GM23248 (cell line): ENCODE measurements around the gene FBXO46. TPM values are rescaled to one million over a fixed set of nuclear protein-coding genes. Genes with fewer than 3 reads are reported as not detected.

Experiments used
- DNase-seq: peaks from one replicate; pipeline ENCODE4 v3.0.0-alpha.2; 2015
- H2AFZ ChIP-seq: fragments of 200-600 bp; sonication (generic); 2 replicates; pipeline ENCODE4 v1.6.1; 2016; ENCODE audit warnings: antibody characterized with exemption
- H3F3A ChIP-seq: fragments of 200-600 bp; sonication (generic); 2 replicates; pipeline ENCODE4 v1.6.1; 2016; ENCODE audit warnings: mild to moderate bottlenecking, antibody characterized with exemption, mixed run types; ENCODE audit not compliant: insufficient read depth
- H3K27ac ChIP-seq: fragments of 200-600 bp; sonication (generic); 2 replicates; pipeline ENCODE4 v1.5.1; 2016; ENCODE audit warnings: mild to moderate bottlenecking
- H3K27me3 ChIP-seq: fragments of 200-600 bp; sonication (generic); replicated peaks from 2 replicates; pipeline ENCODE4 v1.6.1; 2016; ENCODE audit warnings: mild to moderate bottlenecking; ENCODE audit not compliant: insufficient read depth
- H3K36me3 ChIP-seq: fragments of 200-600 bp; sonication (generic); 2 replicates; pipeline ENCODE4 v1.6.1; 2016; ENCODE audit warnings: low read depth, mild to moderate bottlenecking
- H3K4me1 ChIP-seq: fragments of 200-600 bp; sonication (generic); 2 replicates; pipeline ENCODE4 v1.6.1; 2016; ENCODE audit warnings: mild to moderate bottlenecking; ENCODE audit not compliant: insufficient read depth
- H3K4me2 ChIP-seq: fragments of 200-600 bp; sonication (generic); one replicate; pipeline ENCODE4 v1.6.1; 2016; ENCODE audit warnings: mild to moderate bottlenecking; ENCODE audit not compliant: unreplicated experiment
- H3K4me3 ChIP-seq: fragments of 200-600 bp; sonication (generic); 2 replicates; pipeline ENCODE4 v1.5.1; 2016; ENCODE audit warnings: mild to moderate bottlenecking
- H3K79me2 ChIP-seq: fragments of 200-600 bp; sonication (generic); 2 replicates; pipeline ENCODE4 v1.6.1; 2016; ENCODE audit warnings: mild to moderate bottlenecking; ENCODE audit not compliant: insufficient read depth
- H3K9ac ChIP-seq: fragments of 200-600 bp; sonication (generic); 2 replicates; pipeline ENCODE4 v1.6.1; 2016; ENCODE audit warnings: mild to moderate bottlenecking
- H3K9me2 ChIP-seq: fragments of 200-600 bp; sonication (generic); 2 replicates; pipeline ENCODE4 v1.6.1; 2016; ENCODE audit warnings: mixed run types, mild to moderate bottlenecking, moderate library complexity; ENCODE audit not compliant: insufficient read depth
- H3K9me3 ChIP-seq: fragments of 200-600 bp; sonication (generic); one replicate; pipeline ENCODE4 v1.6.1; 2017; ENCODE audit warnings: low read depth
- H4K20me1 ChIP-seq: fragments of 200-600 bp; sonication (generic); 2 replicates; pipeline ENCODE4 v1.6.0; 2016; ENCODE audit not compliant: insufficient read depth
- EZH2 ChIP-seq: fragments of 200-600 bp; sonication (generic); IDR thresholded peaks from 2 replicates; pipeline ENCODE4 v1.6.1; 2018; ENCODE audit warnings: antibody characterized with exemption, mild to moderate bottlenecking; ENCODE audit not compliant: insufficient read depth, poor library complexity, severe bottlenecking
- EZH2phosphoT487 ChIP-seq: fragments of 200-600 bp; sonication (generic); IDR thresholded peaks from 2 replicates; pipeline ENCODE4 v1.6.1; 2018; ENCODE audit warnings: antibody characterized with exemption, moderate library complexity, mild to moderate bottlenecking, low read depth; ENCODE audit not compliant: insufficient read depth
- WGBS, 2 experiments: methylation state at CpG; one replicate each; pipeline ENCODE4 v1.1.6; 2015 to 2017; ENCODE audit warnings: low lambda C conversion rate in 2 of 2, low coverage in 1 of 2; ENCODE audit errors: missing lambda C conversion rate in 2 of 2; 5-methylcytosine and 5-hydroxymethylcytosine counted together
- in situ Hi-C: fragments of 300-500 bp; cut with MboI; formaldehyde crosslinking; loops from 2 replicates; pipeline ENCODE4 v1.15.0; 2020
- polyA plus RNA-seq: library from polyadenylated mRNA; unstranded; fragments of >200 nt; fragmentation: Nextera tagmentation; extraction: Ambion mirVana; gene quantifications from 2 replicates; pipeline ENCODE4 v1.2.1, GENCODE V29; 2016
- total RNA-seq: library from RNA; depleted of rRNA; stranded (reverse); fragments of >200 nt; shearing (Covaris generic); gene quantifications from 2 replicates; pipeline ENCODE4 v1.2.3, GENCODE V29; 2014

FBXO46 gene
- total and polyA plus RNA-seq, 2 experiments from 2014 or later, result 3.1 to 6.3 TPM

DNA sequence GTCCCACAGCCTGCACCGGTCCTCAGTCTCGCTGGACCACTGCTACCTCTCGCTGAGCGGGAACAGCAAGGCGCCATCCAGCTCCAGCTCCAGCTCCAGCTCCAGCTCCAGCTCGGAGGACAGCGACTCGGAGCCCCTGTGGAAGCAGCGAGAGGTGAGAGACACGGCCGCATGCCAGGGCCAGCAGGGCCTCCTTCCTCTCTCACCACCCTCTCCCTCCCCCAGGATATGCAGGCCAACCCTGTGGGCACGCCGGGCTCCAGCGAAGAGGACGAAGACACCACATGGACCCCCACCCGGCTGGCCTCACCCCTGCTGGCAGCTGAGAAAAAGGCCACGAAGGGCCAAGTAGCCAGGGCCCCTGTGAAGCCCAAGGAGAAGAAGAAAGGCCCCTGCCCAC, 31.0 kb upstream of the FBXO46 start:
- H3K4me2 ChIP-seq, result no peak overlapping the region
- H3K9ac ChIP-seq, result no peak overlapping the region
- H3K27ac ChIP-seq, result no peak overlapping the region
- peaks cover 5% of the 10 kb centered on the region; the same call in 1 of the 2 replicates for H3K4me1 ChIP-seq
- TF ChIP-seq EZH2phosphoT487 (no peak), EZH2 (no peak)
- WGBS, 2 experiments, result 75 to 76% methylated on average over 14 to 17 of the region's 17 CpGs
- no peak overlapping the region for H2AFZ ChIP-seq
- no peaks in the 10 kb centered on the region for H3F3A ChIP-seq
- peaks cover 18% of the 10 kb centered on the region; the same call in 1 of the 2 replicates for H3K79me2 ChIP-seq
- H3K9me3 ChIP-seq, result no peaks in the 10 kb centered on the region
- no peaks in the 10 kb centered on the region for H3K9me2 ChIP-seq
- DNase-seq, result no peak
- H3K36me3 ChIP-seq, result no peaks in the 10 kb centered on the region
- no peaks in the 10 kb centered on the region for H4K20me1 ChIP-seq
- in situ Hi-C loops, result no loop called here
- H3K27me3 ChIP-seq, result no peaks in the 10 kb centered on the region
- H3K4me3 ChIP-seq, result no peak overlapping the region

DNA sequence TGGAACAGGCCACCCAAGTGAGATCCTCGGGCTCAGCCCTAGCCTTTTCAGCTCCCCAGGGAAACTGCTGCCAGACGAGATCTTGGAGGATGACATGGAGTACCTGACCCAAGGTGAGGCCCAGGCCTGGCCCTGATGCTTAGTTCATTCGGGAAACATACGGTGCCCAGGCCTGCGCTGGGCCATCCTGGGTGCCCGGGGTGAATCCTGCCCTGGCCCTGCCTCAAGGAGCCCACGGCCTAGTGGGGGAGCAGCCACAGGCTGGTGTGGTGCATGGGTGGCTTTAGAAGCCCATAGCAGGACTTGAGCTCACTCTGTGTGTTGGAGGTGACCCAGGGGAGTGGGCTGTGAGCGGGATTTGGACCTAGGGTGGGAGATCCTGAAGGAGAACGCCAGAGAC, 28.2 kb upstream of the FBXO46 start:
- Histone ChIP-seq H3K36me3 (no peaks in the 10 kb centered on the region), H3K27ac (no peak overlapping the region), H3K4me1 (no peaks in the 10 kb centered on the region), H3K4me2 (no peak overlapping the region), H3K9me2 (no peaks in the 10 kb centered on the region), H3K27me3 (no peaks in the 10 kb centered on the region), H3K79me2 (no peaks in the 10 kb centered on the region), H3K4me3 (no peak overlapping the region), H4K20me1 (no peaks in the 10 kb centered on the region), H3K9me3 (no peaks in the 10 kb centered on the region), H2AFZ (no peak overlapping the region), H3K9ac (no peak overlapping the region), H3F3A (no peaks in the 10 kb centered on the region)
- in situ Hi-C loops, result no loop called here
- 55 to 70% methylated on average over 9 of the region's 9 CpGs for WGBS, 2 experiments
- DNase-seq, result no peak
- TF ChIP-seq EZH2phosphoT487 (no peak), EZH2 (no peak)

DNA sequence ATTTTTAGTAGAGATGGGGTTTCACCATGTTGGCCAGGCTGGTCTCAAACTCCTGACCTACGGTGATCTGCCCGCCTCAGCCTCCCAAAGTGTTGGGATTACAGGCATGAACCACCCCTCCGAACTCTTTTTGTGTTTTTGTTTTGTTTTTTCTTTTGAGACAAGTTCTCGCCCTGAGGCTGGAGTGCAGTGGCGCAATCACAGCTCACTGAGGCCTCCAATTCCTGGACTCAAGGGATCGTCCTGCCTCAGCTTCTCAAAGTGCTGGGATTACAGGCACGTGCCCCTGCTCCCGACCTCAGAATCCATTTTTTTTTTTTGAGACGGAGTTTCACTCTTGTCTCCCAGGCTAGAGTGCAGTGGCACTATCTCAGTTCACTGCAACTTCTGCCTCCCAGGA, 27.0 kb upstream of the FBXO46 start:
- H3K27me3 ChIP-seq, result no peaks in the 10 kb centered on the region

DNA sequence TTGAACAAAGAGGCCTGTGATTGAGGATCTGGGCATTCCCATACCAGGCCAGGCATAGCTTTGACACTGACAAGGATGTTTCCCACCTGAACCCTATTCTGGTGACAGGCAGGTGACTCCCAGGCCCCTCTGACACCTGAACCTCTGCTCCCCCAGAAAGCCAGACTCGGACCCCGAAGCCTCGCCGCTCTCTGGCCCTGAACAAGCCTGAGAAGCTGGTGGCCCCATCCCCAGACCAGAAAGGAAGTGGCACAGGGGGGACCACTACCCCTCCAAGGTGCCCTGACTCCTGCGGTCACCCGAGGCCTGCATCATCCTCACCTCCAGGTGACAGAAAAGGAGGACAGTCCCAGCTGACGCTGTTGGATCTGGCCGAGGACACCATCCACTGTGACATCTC, 23.6 kb upstream of the FBXO46 start:
- no peaks in the 10 kb centered on the region for H3K4me1 ChIP-seq
- H3K27me3 ChIP-seq, result no peaks in the 10 kb centered on the region
- H3K36me3 ChIP-seq, result no peaks in the 10 kb centered on the region
- no peak for DNase-seq
- in situ Hi-C loops, result no loop called here
- H3K27ac ChIP-seq, result no peak overlapping the region
- no peak overlapping the region for H3K4me2 ChIP-seq
- no peak for TF ChIP-seq EZH2phosphoT487
- TF ChIP-seq EZH2, result no peak
- no peaks in the 10 kb centered on the region for H3K9me2 ChIP-seq
- H4K20me1 ChIP-seq, result no peaks in the 10 kb centered on the region
- H3K9me3 ChIP-seq, result no peaks in the 10 kb centered on the region
- H3K79me2 ChIP-seq, result no peaks in the 10 kb centered on the region
- no peak overlapping the region for H2AFZ ChIP-seq
- WGBS, 2 experiments, result 86 to 87% methylated on average over 8 of the region's 8 CpGs
- no peaks in the 10 kb centered on the region for H3F3A ChIP-seq
- H3K9ac ChIP-seq, result no peak overlapping the region
- no peak overlapping the region for H3K4me3 ChIP-seq

More for the DNA sequence above, 27.0 kb upstream of the FBXO46 start:
- Histone ChIP-seq H3K36me3 (no peaks in the 10 kb centered on the region), H3K9ac (no peak overlapping the region), H4K20me1 (no peaks in the 10 kb centered on the region), H3K9me3 (no peaks in the 10 kb centered on the region), H3K9me2 (no peaks in the 10 kb centered on the region), H3K4me3 (no peak overlapping the region), H3K4me2 (no peak overlapping the region), H3K79me2 (no peaks in the 10 kb centered on the region), H3K4me1 (no peaks in the 10 kb centered on the region), H3K27ac (no peak overlapping the region), H2AFZ (no peak overlapping the region), H3F3A (no peaks in the 10 kb centered on the region)
- TF ChIP-seq EZH2phosphoT487 (no peak), EZH2 (no peak)
- in situ Hi-C loops, result no loop called here
- DNase-seq, result no peak
- WGBS, 2 experiments, result 73 to 78% methylated on average over 8 to 9 of the region's 9 CpGs

DNA sequence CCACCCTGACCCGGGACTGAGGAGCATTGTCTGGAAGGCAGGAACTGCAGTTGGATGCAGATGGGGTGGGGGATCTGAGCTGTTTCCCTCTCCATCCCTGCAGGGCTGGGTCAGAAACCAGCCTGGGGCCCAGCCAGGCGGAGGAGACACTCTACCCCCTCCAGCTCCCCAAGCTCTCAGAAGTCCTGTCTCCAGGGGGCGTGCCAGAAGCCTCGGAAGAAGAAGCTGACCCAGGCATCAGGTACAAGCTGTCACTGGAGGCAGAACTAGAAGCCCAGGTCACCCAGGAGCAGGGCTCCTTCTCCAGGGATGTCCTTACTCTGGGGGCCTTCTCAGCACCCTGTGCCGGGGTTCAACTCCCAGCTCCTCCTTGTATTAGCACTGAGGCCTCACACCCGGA, 22.9 kb upstream of the FBXO46 start:
- Histone ChIP-seq H3K4me3 (no peak overlapping the region), H3F3A (no peaks in the 10 kb centered on the region), H3K4me1 (no peaks in the 10 kb centered on the region), H3K4me2 (no peak overlapping the region), H3K9me3 (no peaks in the 10 kb centered on the region), H3K36me3 (no peaks in the 10 kb centered on the region), H3K27ac (no peak overlapping the region), H3K9me2 (no peaks in the 10 kb centered on the region), H3K79me2 (no peaks in the 10 kb centered on the region), H3K27me3 (no peaks in the 10 kb centered on the region), H2AFZ (no peak overlapping the region), H3K9ac (no peak overlapping the region), H4K20me1 (no peaks in the 10 kb centered on the region)
- 68 to 71% methylated on average over 6 of the region's 6 CpGs for WGBS, 2 experiments
- no peak for TF ChIP-seq EZH2phosphoT487
- TF ChIP-seq EZH2, result no peak
- in situ Hi-C loops, result no loop called here
- no peak for DNase-seq
